Measurements from ENCODE around the gene TMEM132C. TPM values are rescaled to one million over a fixed set of nuclear protein-coding genes. Genes with fewer than 3 reads are reported as not detected.
A peak's percentile ranks its signal among the peaks of the same experiment; 100 is the strongest.
"Not testable (repeated sequence)": the region's sequence is repeated elsewhere in the genome, so short reads cannot be mapped to it uniquely, and the experiment has no call there.

The TMEM132C gene
- total RNA-seq (2014; rRNA removed; shearing (Covaris generic)) = not detected in 2 replicates
- polyA plus RNA-seq (2014; cell fraction: nucleus; rRNA removed) = not detected in 2 replicates

GRCh38 chr12:128267131-128267622 is at the start of gene TMEM132C:
TMEM132C (plus strand) TSS chr12:128267170; CDS start chr12:128267403, 233 bp downstream.
- DNase-seq (ENCODE audit: extremely low read depth, low read depth) = no peak

- DNase-seq (ENCODE audit: extremely low read depth, low read depth) = no peak
Observed at GRCh38 chr12:128224226-128224625, 42.7 kb upstream of the TMEM132C start.

- no peak for DNase-seq (ENCODE audit: extremely low read depth, low read depth)
Observed at GRCh38 chr12:128228581-128228980, 38.4 kb upstream of the TMEM132C start.

- no peak for DNase-seq (ENCODE audit: extremely low read depth, low read depth)
Observed at GRCh38 chr12:128235635-128236417, 31.1 kb upstream of the TMEM132C start.

- DNase-seq (ENCODE audit: extremely low read depth, low read depth) = no peak
Observed at GRCh38 chr12:128236525-128236924, 30.4 kb upstream of the TMEM132C start.

- DNase-seq (ENCODE audit: extremely low read depth, low read depth) = no peak
Observed at GRCh38 chr12:128240745-128241144, 26.2 kb upstream of the TMEM132C start.

GRCh38 chr12:128245121-128245520 is 21.8 kb upstream of the TMEM132C start:
- no peak for DNase-seq (ENCODE audit: extremely low read depth, low read depth)

- no peak for DNase-seq (ENCODE audit: extremely low read depth, low read depth)
Observed at GRCh38 chr12:128245905-128246304, 21.1 kb upstream of the TMEM132C start.

- DNase-seq (ENCODE audit: extremely low read depth, low read depth) = no peak
Observed at GRCh38 chr12:128250096-128250495, 16.9 kb upstream of the TMEM132C start.

GRCh38 chr12:128253829-128254228 is 13.1 kb upstream of the TMEM132C start:
- not testable (repeated sequence) for DNase-seq (ENCODE audit: extremely low read depth, low read depth)

- DNase-seq (ENCODE audit: extremely low read depth, low read depth) = no peak
Observed at GRCh38 chr12:128258866-128259555, 8.0 kb upstream of the TMEM132C start.

- DNase-seq (ENCODE audit: extremely low read depth, low read depth) = peak; percentile 6
Observed at GRCh38 chr12:128259556-128260070, 7.4 kb upstream of the TMEM132C start.

GRCh38 chr12:128261757-128262156 is 5.2 kb upstream of the TMEM132C start:
- DNase-seq (ENCODE audit: extremely low read depth, low read depth) = no peak

- DNase-seq (ENCODE audit: extremely low read depth, low read depth) = no peak
Observed at GRCh38 chr12:128265566-128265965, 1.4 kb upstream of the TMEM132C start.

- no peak for DNase-seq (ENCODE audit: extremely low read depth, low read depth)
Observed at GRCh38 chr12:128266086-128266485, 884 bp upstream of the TMEM132C start.

GRCh38 chr12:128266541-128267130 is 334 bp upstream of the TMEM132C start:
- DNase-seq (ENCODE audit: extremely low read depth, low read depth) = no peak

GRCh38 chr12:128267651-128268378 is 845 bp downstream of the TMEM132C start:
- DNase-seq (ENCODE audit: extremely low read depth, low read depth) = no peak

- no peak for DNase-seq (ENCODE audit: extremely low read depth, low read depth)
Observed at GRCh38 chr12:128268379-128268995, 1.5 kb downstream of the TMEM132C start.

- DNase-seq (ENCODE audit: extremely low read depth, low read depth) = no peak
Observed at GRCh38 chr12:128269181-128269591, 2.2 kb downstream of the TMEM132C start.

- DNase-seq (ENCODE audit: extremely low read depth, low read depth) = no peak
Observed at GRCh38 chr12:128276471-128276870, 9.5 kb downstream of the TMEM132C start.
